Measurements from ENCODE around the gene DOC2A.
"Not testable (repeated sequence)": the region's sequence is repeated elsewhere in the genome, so short reads cannot be mapped to it uniquely, and the experiment has no call there.

Gene DOC2A

GRCh38 chr16:30027588-30028437, 17.0 kb upstream of the DOC2A start:
- no peak for DNase-seq (ENCODE audit: low spot score)

DNA sequence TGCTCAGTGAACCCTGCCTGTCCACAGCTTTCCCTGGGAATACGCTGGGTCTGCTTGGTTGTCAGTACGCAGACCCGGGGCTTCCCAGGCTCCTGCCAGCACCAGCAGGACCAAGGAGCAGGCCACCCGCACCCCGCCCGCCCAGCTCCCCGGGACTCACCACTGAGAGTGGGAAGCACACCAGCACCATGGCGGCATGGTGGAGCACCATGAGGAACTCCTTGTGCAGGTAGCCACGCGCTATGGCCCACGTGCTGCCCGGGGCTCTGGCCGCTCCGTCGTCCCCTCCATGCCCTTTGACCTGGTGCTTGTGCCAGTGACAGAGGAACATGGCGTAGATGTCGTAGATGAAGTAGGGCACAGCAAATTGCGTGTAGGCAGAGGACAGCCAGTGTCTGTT, 15.6 kb upstream of the DOC2A start:
- no peak for DNase-seq (ENCODE audit: low spot score)

DNA sequence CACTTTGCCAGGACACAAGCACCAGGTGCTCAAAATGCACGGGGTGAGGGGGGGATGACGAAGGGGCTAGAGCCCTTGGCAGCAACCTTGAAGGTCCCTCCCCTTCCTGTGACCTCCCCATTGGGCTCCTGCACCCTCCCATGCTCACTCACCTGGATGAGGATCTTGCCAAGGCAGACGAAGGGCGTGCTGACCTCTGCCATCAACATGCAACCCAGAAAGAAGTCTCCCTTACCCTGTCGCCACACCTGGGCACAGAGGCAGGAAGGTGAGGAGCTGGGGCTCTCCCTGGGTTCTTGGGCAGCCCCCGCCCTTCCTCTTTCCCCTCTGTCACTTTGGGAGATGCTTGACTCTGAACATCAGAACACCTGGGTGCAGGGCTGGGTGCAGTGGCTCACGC, 14.7 kb upstream of the DOC2A start:
- no peak for DNase-seq (ENCODE audit: low spot score)

GRCh38 chr16:30025156-30025555, 14.3 kb upstream of the DOC2A start:
- peak; percentile 34 for DNase-seq (ENCODE audit: low spot score)

DNA sequence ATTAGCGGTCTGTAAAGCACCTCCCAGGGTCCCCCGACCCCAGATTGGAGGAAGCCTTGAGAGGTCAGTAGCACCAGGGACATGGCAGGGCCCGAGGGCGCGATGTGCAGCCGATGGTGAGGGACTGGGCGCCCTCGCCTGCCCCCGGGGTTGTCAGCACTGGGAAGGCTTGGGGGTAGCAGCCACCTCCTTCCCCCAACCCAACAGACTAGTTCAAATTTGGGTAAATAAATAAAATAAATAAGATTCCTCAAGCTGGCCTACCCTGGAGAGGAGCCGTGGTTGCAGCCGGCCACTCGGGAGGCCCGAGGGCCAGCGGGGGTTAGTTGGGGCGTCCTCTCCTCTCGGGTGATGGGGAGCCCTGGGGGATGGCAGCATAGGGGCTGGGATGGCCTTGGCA, 13.6 kb upstream of the DOC2A start:
- no peak for DNase-seq (ENCODE audit: low spot score)

GRCh38 chr16:30023586-30023985, 12.8 kb upstream of the DOC2A start:
- no peak for DNase-seq (ENCODE audit: low spot score)

GRCh38 chr16:30022887-30023286, 12.1 kb upstream of the DOC2A start, which contains the start of gene C16orf92:
Gene C16orf92, plus strand, starts transcription at chr16:30023198. Its CDS starts 143 bp downstream, at chr16:30023341.
- DNase-seq (ENCODE audit: low spot score): peak; percentile 29

DNA sequence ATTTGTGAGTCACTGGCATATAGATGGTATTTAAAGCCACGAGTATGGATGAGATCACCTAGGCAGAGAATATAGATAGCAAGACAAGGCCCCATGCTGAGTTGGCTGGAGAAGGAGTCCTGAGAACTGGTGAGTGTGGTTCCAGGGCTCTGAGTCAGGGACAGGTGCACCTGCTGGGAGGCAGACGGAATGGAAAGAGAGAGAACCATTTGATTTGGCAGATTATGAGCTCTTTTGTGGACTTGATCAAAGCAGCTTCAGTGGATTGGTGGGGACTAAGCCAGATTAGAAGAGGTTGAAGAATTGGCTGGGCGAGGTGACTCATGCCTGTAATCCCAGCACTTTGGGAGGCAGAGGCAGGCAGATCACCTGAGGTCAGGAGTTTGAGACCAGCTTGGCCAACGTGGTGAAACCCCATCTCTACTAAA, 7.9 kb upstream of the DOC2A start:
- no peak for DNase-seq (ENCODE audit: low spot score)

GRCh38 chr16:30017937-30018336, 7.1 kb upstream of the DOC2A start:
- DNase-seq (ENCODE audit: low spot score): not testable (repeated sequence)

DNA sequence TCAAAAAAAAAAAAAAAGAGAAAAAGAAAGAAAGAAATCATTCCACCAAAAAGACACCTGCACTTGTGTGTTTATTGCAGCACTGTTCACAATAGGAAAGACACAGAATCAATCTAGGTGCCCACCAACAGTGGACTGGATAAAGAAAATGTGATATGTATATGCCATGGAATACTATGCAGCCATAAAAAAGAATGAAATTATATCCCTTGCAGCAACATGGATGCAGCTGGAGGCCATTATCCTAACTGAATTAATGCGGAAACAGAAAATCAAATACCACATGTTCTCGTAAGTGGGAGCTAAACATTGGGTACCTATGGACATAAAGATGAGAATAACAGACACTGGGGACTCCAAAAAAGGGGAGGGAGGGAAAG, 6.4 kb upstream of the DOC2A start:
- no peak for DNase-seq (ENCODE audit: low spot score)

DNA sequence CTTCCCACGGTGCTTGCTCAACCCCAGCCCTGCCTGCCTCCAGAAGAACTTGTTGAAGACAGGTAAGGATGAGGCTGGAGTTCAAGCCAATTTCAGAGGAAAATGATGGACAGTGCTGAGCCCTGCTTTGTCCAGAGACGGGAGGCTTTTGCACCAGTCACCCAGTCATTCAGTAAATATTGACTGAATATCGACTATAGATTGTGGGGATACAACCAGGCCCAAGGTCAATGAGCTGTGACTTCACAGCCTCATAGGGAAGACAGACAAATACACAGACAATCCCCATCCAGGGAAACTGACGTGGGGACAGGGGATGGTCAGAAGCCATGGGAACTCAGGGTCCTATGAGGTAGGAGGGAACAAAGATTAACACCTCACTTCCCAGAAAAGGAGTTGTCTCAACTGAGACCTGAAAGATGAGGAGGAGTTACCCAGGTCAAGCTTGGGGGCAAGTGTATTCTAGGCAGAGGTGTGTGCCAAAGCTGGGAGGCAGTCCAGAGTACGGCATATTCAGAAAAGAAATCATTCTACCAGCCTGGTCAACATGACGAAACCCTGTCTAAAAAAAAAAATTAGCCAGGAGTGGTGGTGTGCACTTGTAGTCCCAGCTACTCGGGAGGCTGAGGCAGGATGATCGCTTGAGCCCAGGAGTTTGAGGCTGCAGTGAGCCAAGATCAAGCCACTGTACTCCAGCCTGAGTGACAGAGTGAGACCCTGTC, 5.9 kb upstream of the DOC2A start:
- no peak for DNase-seq (ENCODE audit: low spot score)

DNA sequence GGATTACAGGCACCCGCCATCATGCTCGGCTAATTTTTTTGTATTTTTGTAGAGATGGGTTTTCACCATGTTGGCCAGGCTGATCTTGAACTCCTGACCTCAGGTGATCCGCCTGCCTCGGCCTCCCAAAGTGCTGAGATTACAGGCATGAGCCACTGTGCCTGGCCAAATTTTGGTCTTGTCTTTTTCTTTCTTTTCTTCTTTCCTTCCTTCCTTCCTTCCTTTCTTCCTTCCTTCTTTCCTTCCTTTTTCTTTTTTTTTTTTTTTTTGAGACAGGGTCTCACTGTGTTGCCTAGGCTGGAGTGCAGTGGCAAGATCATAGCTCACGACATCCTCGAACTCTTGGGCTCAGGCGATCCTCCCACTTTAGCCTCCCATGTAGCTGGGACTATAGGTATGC, 4.6 kb upstream of the DOC2A start:
- not testable (repeated sequence) for DNase-seq (ENCODE audit: low spot score)

GRCh38 chr16:30012598-30012997, 1.8 kb upstream of the DOC2A start:
- DNase-seq (ENCODE audit: low spot score): not testable (repeated sequence)

- DNase-seq (ENCODE audit: low spot score): no peak
Observed at GRCh38 chr16:30011714-30012504, 1.1 kb upstream of the DOC2A start.

GRCh38 chr16:30009990-30010843, 610 bp downstream of the DOC2A start:
- no peak for DNase-seq (ENCODE audit: low spot score)

DNA sequence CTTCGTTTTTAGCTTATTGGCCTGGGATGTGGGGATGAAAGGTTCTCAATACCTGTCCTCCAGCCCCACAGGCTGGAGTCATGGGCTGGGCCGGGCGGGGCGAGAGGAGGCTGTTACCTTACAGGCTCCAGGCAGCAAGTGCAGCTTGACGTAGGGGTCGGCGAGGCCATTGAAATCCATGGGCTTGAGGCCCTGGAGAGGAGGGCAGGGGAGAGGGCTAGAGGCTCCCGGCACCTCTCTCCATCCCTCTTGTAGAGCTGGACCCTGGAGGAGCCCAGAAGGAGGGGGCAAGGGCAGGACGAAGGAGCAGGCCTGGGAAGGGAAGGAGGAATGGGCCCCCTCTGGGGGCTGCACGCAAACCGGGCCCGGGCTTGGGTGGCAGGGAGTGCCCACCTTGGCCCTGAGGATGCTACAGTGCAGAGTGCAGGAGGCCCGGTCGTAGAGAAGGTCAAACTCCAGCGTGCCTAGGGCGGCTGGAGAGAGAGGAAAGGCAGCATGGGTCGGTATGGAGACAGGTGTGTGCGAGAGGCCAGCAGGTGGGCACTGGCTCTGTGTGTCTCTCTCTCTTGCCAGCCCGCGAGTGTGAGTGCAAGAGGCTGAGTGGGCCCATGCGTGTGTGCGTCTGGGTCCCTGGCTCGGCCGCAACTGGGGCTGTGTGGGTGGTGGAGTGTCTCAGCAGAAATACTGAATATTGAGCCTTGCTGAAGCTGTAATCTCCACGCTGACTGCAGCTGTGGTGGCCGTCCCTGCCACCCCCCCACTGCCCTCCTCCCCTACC, 1.6 kb downstream of the DOC2A start:
- no peak for DNase-seq (ENCODE audit: low spot score)

GRCh38 chr16:30007378-30007895, 3.4 kb downstream of the DOC2A start:
- DNase-seq (ENCODE audit: low spot score): no peak

GRCh38 chr16:30006659-30007377, 4.0 kb downstream of the DOC2A start:
- DNase-seq (ENCODE audit: low spot score): no peak

DNA sequence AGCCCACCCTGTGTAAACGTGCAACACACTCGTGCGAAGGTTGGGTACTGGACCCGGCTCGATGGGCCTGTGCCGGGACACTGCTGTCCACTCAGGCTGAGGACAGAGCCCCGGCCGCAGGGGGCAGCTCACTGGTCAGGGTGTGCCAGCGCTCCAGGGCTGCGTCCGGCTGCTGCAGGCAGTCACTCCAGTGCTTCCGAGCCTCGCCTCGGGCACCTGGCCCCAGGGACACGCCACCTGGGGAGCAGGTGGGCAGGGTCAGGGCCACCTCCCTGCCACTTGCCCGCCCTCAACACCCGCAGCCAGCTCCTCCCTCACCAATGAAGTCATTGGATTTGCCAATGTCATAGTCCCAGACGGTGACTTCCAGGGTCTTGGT, 4.7 kb downstream of the DOC2A start:
- no peak for DNase-seq (ENCODE audit: low spot score)
